DOHH2 (cell line): ENCODE results near the gene PHYKPL.
A peak's percentile ranks its signal among the peaks of the same experiment; 100 is the strongest.

Experiments used
- H3F3A ChIP-seq: fragments of 200-600 bp; sonication (generic), shearing (Covaris generic); 2 replicates; pipeline ENCODE4 v1.6.0; 2016; ENCODE audit warnings: antibody characterized with exemption, mild to moderate bottlenecking; ENCODE audit not compliant: control insufficient read depth, insufficient read depth
- H3K27ac ChIP-seq: fragments of 200-600 bp; sonication (generic); 2 replicates; pipeline ENCODE4 v1.5.1; 2014; ENCODE audit warnings: low read depth, mild to moderate bottlenecking, low read length, moderate library complexity
- H3K27me3 ChIP-seq: fragments of 200-600 bp; sonication (generic); 2 replicates; pipeline ENCODE4 v1.6.1; 2014; ENCODE audit warnings: mild to moderate bottlenecking, low read length, mixed read lengths; ENCODE audit not compliant: control insufficient read depth
- H3K36me3 ChIP-seq: fragments of 200-600 bp; sonication (generic); 2 replicates; pipeline ENCODE4 v1.6.1; 2014; ENCODE audit warnings: mild to moderate bottlenecking, low read length, moderate library complexity, mixed read lengths; ENCODE audit not compliant: control insufficient read depth
- H3K4me1 ChIP-seq: fragments of 200-600 bp; sonication (generic); 2 replicates; pipeline ENCODE4 v1.6.1; 2014; ENCODE audit warnings: mild to moderate bottlenecking, low read length, mixed read lengths; ENCODE audit not compliant: control insufficient read depth
- H3K4me2 ChIP-seq: fragments of 200-600 bp; sonication (generic); 2 replicates; pipeline ENCODE4 v1.6.0; 2014; ENCODE audit warnings: mild to moderate bottlenecking, low read length, moderate library complexity
- H3K4me3 ChIP-seq: fragments of 200-600 bp; sonication (generic); 2 replicates; pipeline ENCODE4 v1.5.1; 2014; ENCODE audit warnings: mild to moderate bottlenecking, low read length, mixed read lengths
- H3K79me2 ChIP-seq: fragments of 200-600 bp; sonication (generic); 2 replicates; pipeline ENCODE4 v1.6.1; 2014; ENCODE audit warnings: mild to moderate bottlenecking, low read length, mixed read lengths; ENCODE audit not compliant: control insufficient read depth
- H3K9me2 ChIP-seq: fragments of 200-600 bp; sonication (generic); replicated peaks from 2 replicates; pipeline ENCODE4 v1.6.1; 2014; ENCODE audit warnings: mild to moderate bottlenecking, low read length, mixed read lengths; ENCODE audit not compliant: control insufficient read depth
- H3K9me3 ChIP-seq: fragments of 200-600 bp; sonication (generic); 2 replicates; pipeline ENCODE4 v1.6.1; 2014; ENCODE audit warnings: antibody characterized with exemption, low read length, mixed read lengths; ENCODE audit not compliant: control insufficient read depth, insufficient read depth
- H4K20me1 ChIP-seq: fragments of 200-600 bp; sonication (generic); 2 replicates; pipeline ENCODE4 v1.6.0; 2014; ENCODE audit warnings: low read depth, mild to moderate bottlenecking, antibody characterized with exemption, low read length, moderate library complexity; ENCODE audit not compliant: control insufficient read depth, insufficient read depth
- CTCF ChIP-seq: fragments of 200-600 bp; sonication (generic); IDR thresholded peaks from one replicate; pipeline ENCODE4 v1.5.1; 2014; ENCODE audit warnings: antibody characterized with exemption, mild to moderate bottlenecking, low read depth, low read length; ENCODE audit not compliant: poor library complexity, severe bottlenecking
- EZH2phosphoT487 ChIP-seq: fragments of 200-600 bp; sonication (generic); IDR thresholded peaks from 2 replicates; pipeline ENCODE4 v1.6.1; 2017; ENCODE audit warnings: borderline replicate concordance, mild to moderate bottlenecking, antibody characterized with exemption, low read length, moderate library complexity, mixed read lengths

Gene PHYKPL

GRCh38 chr5:178241688-178242231 lies 9.2 kb upstream of the PHYKPL start:
- H3K9me3 ChIP-seq: no peaks in the 10 kb centered on the region
- H3K4me1 ChIP-seq: peaks cover 71% of the 10 kb centered on the region

GRCh38 chr5:178241231-178241663 lies 8.6 kb upstream of the PHYKPL start:
- Histone ChIP-seq H3K9me3 (no peaks in the 10 kb centered on the region), H4K20me1 (no peaks in the 10 kb centered on the region), H3K27me3 (no peaks in the 10 kb centered on the region), H3K4me1 (peaks cover 69% of the 10 kb centered on the region), H3K36me3 (no peaks in the 10 kb centered on the region), H3K9me2 (no peaks in the 10 kb centered on the region), H3K27ac (peak overlapping the region; percentile 88), H3F3A (peaks cover 30% of the 10 kb centered on the region), H3K79me2 (no peaks in the 10 kb centered on the region), H3K4me2 (peak overlapping the region; percentile 59), H3K4me3 (peak overlapping the region; percentile 71)
- TF ChIP-seq EZH2phosphoT487 (no peak), CTCF (no peak)

More at GRCh38 chr5:178241688-178242231, 9.2 kb upstream of the PHYKPL start:
- no peaks in the 10 kb centered on the region for H3K36me3 ChIP-seq
- no peaks in the 10 kb centered on the region for H3K79me2 ChIP-seq
- H3F3A ChIP-seq: peaks cover 30% of the 10 kb centered on the region
- H3K27ac ChIP-seq: peak overlapping the region; percentile 88
- no peaks in the 10 kb centered on the region for H3K9me2 ChIP-seq
- H3K27me3 ChIP-seq: no peaks in the 10 kb centered on the region
- no peak for TF ChIP-seq CTCF
- no peak for TF ChIP-seq EZH2phosphoT487
- peak overlapping the region; percentile 71 for H3K4me3 ChIP-seq
- H4K20me1 ChIP-seq: no peaks in the 10 kb centered on the region
- peak overlapping the region; percentile 59 for H3K4me2 ChIP-seq

GRCh38 chr5:178240766-178241165 lies 8.2 kb upstream of the PHYKPL start:
- Histone ChIP-seq H3K4me1 (peaks cover 64% of the 10 kb centered on the region), H3K79me2 (no peaks in the 10 kb centered on the region), H3F3A (peaks cover 30% of the 10 kb centered on the region), H3K27me3 (no peaks in the 10 kb centered on the region), H3K36me3 (no peaks in the 10 kb centered on the region), H3K9me3 (no peaks in the 10 kb centered on the region), H3K27ac (peak overlapping the region; percentile 88), H4K20me1 (no peaks in the 10 kb centered on the region), H3K9me2 (no peaks in the 10 kb centered on the region), H3K4me2 (peak overlapping the region; percentile 59), H3K4me3 (peak overlapping the region; percentile 71)
- TF ChIP-seq CTCF (no peak), EZH2phosphoT487 (no peak)
